GM12875 (cell line): ENCODE data around the gene C1orf141.

ENCODE experiments used
- H3K4me3 ChIP-seq: one replicate; pipeline ENCODE4 v1.5.1; 2011; ENCODE audit warnings: low read depth, low read length, control low read depth
- CTCF ChIP-seq: IDR thresholded peaks from 2 replicates; pipeline ENCODE4 v1.5.1; 2011; ENCODE audit warnings: low read depth, mild to moderate bottlenecking, control low read depth, inconsistent platforms, low read length, moderate library complexity, borderline replicate concordance; ENCODE audit not compliant: insufficient read depth

C1orf141 gene

GRCh38 chr1:67118646-67119045 is 16.1 kb downstream of the C1orf141 start:
- no peak for TF ChIP-seq CTCF
- no peak overlapping the region for H3K4me3 ChIP-seq

GRCh38 chr1:67118191-67118590 is 16.6 kb downstream of the C1orf141 start:
- TF ChIP-seq CTCF: no peak
- no peak overlapping the region for H3K4me3 ChIP-seq

GRCh38 chr1:67114162-67114561 is 20.6 kb downstream of the C1orf141 start:
- TF ChIP-seq CTCF: no peak
- no peak overlapping the region for H3K4me3 ChIP-seq

GRCh38 chr1:67110352-67110751 is 24.4 kb downstream of the C1orf141 start:
- H3K4me3 ChIP-seq: no peak overlapping the region
- no peak for TF ChIP-seq CTCF

- H3K4me3 ChIP-seq: no peak overlapping the region
- no peak for TF ChIP-seq CTCF
Observed at GRCh38 chr1:67105508-67105907, 29.3 kb downstream of the C1orf141 start.

DNA sequence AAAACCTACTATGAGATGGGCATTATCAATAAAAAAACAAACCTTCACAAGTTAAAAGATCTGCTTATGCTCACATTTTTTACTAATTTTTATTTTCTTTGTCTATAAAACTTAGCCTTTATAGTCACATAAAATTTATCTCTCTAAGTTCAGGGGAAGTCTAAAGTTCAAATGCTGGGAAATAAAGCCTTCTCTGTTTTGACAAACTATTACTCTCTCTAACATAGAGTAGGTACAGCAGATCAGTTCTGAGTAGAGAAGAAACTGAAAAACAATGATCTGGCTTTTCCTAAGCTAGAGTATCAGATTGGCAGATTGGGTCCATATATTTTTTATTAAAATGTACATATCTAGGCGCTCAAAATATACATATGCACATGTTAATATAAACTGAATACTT is 31.2 kb downstream of the C1orf141 start:
- TF ChIP-seq CTCF: no peak
- no peak overlapping the region for H3K4me3 ChIP-seq

GRCh38 chr1:67100833-67101232 is 33.9 kb downstream of the C1orf141 start:
- TF ChIP-seq CTCF: no peak
- H3K4me3 ChIP-seq: no peak overlapping the region
